HL-60 (cell line): Measurements from ENCODE around the gene TMPRSS3.

Source experiments
- GABPA ChIP-seq: IDR thresholded peaks from 2 replicates; pipeline ENCODE4 v1.6.1; 2012; ENCODE audit warnings: low read depth
- POLR2AphosphoS5 ChIP-seq: IDR thresholded peaks from 2 replicates; pipeline ENCODE4 v1.6.1; 2012; ENCODE audit warnings: low read depth
- SPI1 ChIP-seq: IDR thresholded peaks from 2 replicates; pipeline ENCODE4 v1.6.1; 2012; ENCODE audit warnings: low read depth, mild to moderate bottlenecking, borderline replicate concordance
- TF ChIP-seq, protein P1 (sequence below): IDR thresholded peaks from 2 replicates; pipeline ENCODE4 v1.6.1; 2012; ENCODE audit warnings: low read depth; ENCODE audit not compliant: insufficient replicate concordance
- TF ChIP-seq, protein P2 (sequence below): IDR thresholded peaks from one replicate; pipeline ENCODE4 v1.5.1; 2011; ENCODE audit warnings: low read length, control low read depth, inconsistent platforms; ENCODE audit not compliant: insufficient read depth

DNA sequence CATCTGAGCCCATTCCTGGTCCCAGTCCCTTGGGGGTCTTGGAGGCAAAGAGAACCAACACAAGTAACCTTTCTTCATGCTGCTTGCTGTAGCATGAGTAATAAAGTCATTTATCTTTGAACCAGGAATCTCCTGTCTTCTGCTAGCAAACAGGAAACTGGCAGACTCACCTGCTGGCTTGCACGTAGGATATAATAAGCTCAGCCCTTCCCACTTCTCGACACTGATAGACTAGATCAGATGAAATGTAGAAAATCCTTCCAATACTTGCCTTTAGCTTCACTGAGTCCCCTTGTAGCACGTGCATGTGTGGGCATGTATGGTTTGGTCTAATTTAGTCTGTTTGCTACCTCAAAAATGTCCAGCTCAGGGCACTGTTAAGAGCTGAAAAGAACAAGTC lies 38.5 kb downstream of the TMPRSS3 start:
- TF ChIP-seq, protein P1, sequence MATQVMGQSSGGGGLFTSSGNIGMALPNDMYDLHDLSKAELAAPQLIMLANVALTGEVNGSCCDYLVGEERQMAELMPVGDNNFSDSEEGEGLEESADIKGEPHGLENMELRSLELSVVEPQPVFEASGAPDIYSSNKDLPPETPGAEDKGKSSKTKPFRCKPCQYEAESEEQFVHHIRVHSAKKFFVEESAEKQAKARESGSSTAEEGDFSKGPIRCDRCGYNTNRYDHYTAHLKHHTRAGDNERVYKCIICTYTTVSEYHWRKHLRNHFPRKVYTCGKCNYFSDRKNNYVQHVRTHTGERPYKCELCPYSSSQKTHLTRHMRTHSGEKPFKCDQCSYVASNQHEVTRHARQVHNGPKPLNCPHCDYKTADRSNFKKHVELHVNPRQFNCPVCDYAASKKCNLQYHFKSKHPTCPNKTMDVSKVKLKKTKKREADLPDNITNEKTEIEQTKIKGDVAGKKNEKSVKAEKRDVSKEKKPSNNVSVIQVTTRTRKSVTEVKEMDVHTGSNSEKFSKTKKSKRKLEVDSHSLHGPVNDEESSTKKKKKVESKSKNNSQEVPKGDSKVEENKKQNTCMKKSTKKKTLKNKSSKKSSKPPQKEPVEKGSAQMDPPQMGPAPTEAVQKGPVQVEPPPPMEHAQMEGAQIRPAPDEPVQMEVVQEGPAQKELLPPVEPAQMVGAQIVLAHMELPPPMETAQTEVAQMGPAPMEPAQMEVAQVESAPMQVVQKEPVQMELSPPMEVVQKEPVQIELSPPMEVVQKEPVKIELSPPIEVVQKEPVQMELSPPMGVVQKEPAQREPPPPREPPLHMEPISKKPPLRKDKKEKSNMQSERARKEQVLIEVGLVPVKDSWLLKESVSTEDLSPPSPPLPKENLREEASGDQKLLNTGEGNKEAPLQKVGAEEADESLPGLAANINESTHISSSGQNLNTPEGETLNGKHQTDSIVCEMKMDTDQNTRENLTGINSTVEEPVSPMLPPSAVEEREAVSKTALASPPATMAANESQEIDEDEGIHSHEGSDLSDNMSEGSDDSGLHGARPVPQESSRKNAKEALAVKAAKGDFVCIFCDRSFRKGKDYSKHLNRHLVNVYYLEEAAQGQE, result no peak
- TF ChIP-seq, protein P2, sequence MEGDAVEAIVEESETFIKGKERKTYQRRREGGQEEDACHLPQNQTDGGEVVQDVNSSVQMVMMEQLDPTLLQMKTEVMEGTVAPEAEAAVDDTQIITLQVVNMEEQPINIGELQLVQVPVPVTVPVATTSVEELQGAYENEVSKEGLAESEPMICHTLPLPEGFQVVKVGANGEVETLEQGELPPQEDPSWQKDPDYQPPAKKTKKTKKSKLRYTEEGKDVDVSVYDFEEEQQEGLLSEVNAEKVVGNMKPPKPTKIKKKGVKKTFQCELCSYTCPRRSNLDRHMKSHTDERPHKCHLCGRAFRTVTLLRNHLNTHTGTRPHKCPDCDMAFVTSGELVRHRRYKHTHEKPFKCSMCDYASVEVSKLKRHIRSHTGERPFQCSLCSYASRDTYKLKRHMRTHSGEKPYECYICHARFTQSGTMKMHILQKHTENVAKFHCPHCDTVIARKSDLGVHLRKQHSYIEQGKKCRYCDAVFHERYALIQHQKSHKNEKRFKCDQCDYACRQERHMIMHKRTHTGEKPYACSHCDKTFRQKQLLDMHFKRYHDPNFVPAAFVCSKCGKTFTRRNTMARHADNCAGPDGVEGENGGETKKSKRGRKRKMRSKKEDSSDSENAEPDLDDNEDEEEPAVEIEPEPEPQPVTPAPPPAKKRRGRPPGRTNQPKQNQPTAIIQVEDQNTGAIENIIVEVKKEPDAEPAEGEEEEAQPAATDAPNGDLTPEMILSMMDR, result no peak
- TF ChIP-seq POLR2AphosphoS5 (no peak), SPI1 (no peak), GABPA (no peak)
